Kidney epithelial cell (primary cell): ENCODE data around the gene UBE2M. TPM values are rescaled to one million over a fixed set of nuclear protein-coding genes. Genes with fewer than 3 reads are reported as not detected.

ENCODE experiments used
- DNase-seq: peaks from one replicate; pipeline ENCODE4 v3.0.0-alpha.2; 2010; ENCODE audit warnings: low read depth
- H3K27me3 ChIP-seq: 2 replicates; pipeline ENCODE4 v1.6.0; 2011; ENCODE audit warnings: low read length; ENCODE audit not compliant: control insufficient read depth, insufficient read depth
- H3K36me3 ChIP-seq: 2 replicates; pipeline ENCODE4 v1.5.1; 2011; ENCODE audit warnings: low read length; ENCODE audit not compliant: control insufficient read depth, insufficient read depth
- H3K4me3 ChIP-seq: 2 replicates; pipeline ENCODE4 v1.5.1; 2011; ENCODE audit warnings: low read depth, mild to moderate bottlenecking, control low read depth, low read length
- CTCF ChIP-seq: IDR thresholded peaks from 2 replicates; pipeline ENCODE4 v1.5.1; 2011; ENCODE audit warnings: mild to moderate bottlenecking, moderate library complexity, low read length, control low read depth, inconsistent platforms; ENCODE audit not compliant: insufficient read depth, poor library complexity, severe bottlenecking
- total RNA-seq: library from RNA; depleted of rRNA; stranded (reverse); fragments of >200 nt; gene quantifications from 2 replicates; pipeline ENCODE4 v1.2.3, GENCODE V29; 2015

UBE2M gene
- total RNA-seq, 1 donor from 2014 or later = 50.3 TPM

- Histone ChIP-seq H3K27me3 (peaks cover 15% of the 10 kb centered on the region), H3K36me3 (no peaks in the 10 kb centered on the region), H3K4me3 (peak overlapping the region; percentile 26)
- no peak for TF ChIP-seq CTCF
- no peak for DNase-seq
Measured at GRCh38 chr19:58538257-58539168, 19.9 kb downstream of the UBE2M start.

GRCh38 chr19:58536852-58537798 is 21.3 kb downstream of the UBE2M start:
- DNase-seq = no peak
- Histone ChIP-seq H3K27me3 (peaks cover 15% of the 10 kb centered on the region), H3K36me3 (no peaks in the 10 kb centered on the region), H3K4me3 (no peak overlapping the region)
- TF ChIP-seq CTCF = no peak

GRCh38 chr19:58535857-58536256 is 22.6 kb downstream of the UBE2M start:
- Histone ChIP-seq H3K36me3 (no peaks in the 10 kb centered on the region), H3K27me3 (peaks cover 15% of the 10 kb centered on the region), H3K4me3 (no peak overlapping the region)
- DNase-seq = no peak
- no peak for TF ChIP-seq CTCF

- no peak for DNase-seq
- no peak overlapping the region for H3K4me3 ChIP-seq
- TF ChIP-seq CTCF = no peak
- no peaks in the 10 kb centered on the region for H3K27me3 ChIP-seq
- no peaks in the 10 kb centered on the region for H3K36me3 ChIP-seq
Measured at GRCh38 chr19:58531034-58531840, 27.2 kb downstream of the UBE2M start.

- H3K4me3 ChIP-seq = no peak overlapping the region
- no peak for DNase-seq
- H3K27me3 ChIP-seq = no peaks in the 10 kb centered on the region
- no peaks in the 10 kb centered on the region for H3K36me3 ChIP-seq
- TF ChIP-seq CTCF = no peak
Measured at GRCh38 chr19:58529405-58529804, 29.0 kb downstream of the UBE2M start.
